Measurements from ENCODE around the gene ZNF740.

GRCh38 chr12:53229454-53229853, 48.9 kb downstream of the ZNF740 start:
- TF ChIP-seq EZH2 (IDR thresholded peaks at IDR 0.05; ENCODE audit: borderline replicate concordance, low read length) = no peak
- TF ChIP-seq, protein P1, sequence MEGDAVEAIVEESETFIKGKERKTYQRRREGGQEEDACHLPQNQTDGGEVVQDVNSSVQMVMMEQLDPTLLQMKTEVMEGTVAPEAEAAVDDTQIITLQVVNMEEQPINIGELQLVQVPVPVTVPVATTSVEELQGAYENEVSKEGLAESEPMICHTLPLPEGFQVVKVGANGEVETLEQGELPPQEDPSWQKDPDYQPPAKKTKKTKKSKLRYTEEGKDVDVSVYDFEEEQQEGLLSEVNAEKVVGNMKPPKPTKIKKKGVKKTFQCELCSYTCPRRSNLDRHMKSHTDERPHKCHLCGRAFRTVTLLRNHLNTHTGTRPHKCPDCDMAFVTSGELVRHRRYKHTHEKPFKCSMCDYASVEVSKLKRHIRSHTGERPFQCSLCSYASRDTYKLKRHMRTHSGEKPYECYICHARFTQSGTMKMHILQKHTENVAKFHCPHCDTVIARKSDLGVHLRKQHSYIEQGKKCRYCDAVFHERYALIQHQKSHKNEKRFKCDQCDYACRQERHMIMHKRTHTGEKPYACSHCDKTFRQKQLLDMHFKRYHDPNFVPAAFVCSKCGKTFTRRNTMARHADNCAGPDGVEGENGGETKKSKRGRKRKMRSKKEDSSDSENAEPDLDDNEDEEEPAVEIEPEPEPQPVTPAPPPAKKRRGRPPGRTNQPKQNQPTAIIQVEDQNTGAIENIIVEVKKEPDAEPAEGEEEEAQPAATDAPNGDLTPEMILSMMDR (conservative IDR thresholded peaks at IDR 0.05 in 1 of 2, IDR thresholded peaks at IDR 0.05 in 1 of 2; ENCODE audit: extremely low read depth in 1 of 2, insufficient read depth in 1 of 2, low read depth in 1 of 2, low read length in 2 of 2) = no peak
